Panc1 (cell line): Measurements from ENCODE around the gene EFNA5.

Experiments used
- CTCF ChIP-seq: fragments of 450-650 bp; IDR thresholded peaks from 2 replicates; pipeline ENCODE4 v1.5.1; 2017; ENCODE audit warnings: mild to moderate bottlenecking
- POLR2AphosphoS5 ChIP-seq: IDR thresholded peaks from 2 replicates; pipeline ENCODE4 v1.6.1; 2012; ENCODE audit warnings: mild to moderate bottlenecking, low read depth, low read length, moderate library complexity

GRCh38 chr5:107555425-107556090, 115.2 kb downstream of the EFNA5 start:
- TF ChIP-seq CTCF: no peak
- no peak for TF ChIP-seq POLR2AphosphoS5
